ENCODE measurements around the gene LCLAT1.

LCLAT1 gene

GRCh38 chr2:30689496-30690125 lies 242.6 kb downstream of the LCLAT1 start:
- TF ChIP-seq CTCF (conservative IDR thresholded peaks at IDR 0.05): no peak
- H3K27ac ChIP-seq: no peak overlapping the region

GRCh38 chr2:30690126-30690561 lies 243.1 kb downstream of the LCLAT1 start:
- H3K27ac ChIP-seq: no peak overlapping the region
- no peak for TF ChIP-seq CTCF (conservative IDR thresholded peaks at IDR 0.05)

GRCh38 chr2:30691091-30691947 lies 244.3 kb downstream of the LCLAT1 start:
- H3K27ac ChIP-seq: no peak overlapping the region
- TF ChIP-seq CTCF (conservative IDR thresholded peaks at IDR 0.05): no peak

GRCh38 chr2:30691948-30692828 lies 245.1 kb downstream of the LCLAT1 start:
- H3K27ac ChIP-seq: no peak overlapping the region
- TF ChIP-seq CTCF (conservative IDR thresholded peaks at IDR 0.05): peak; percentile 36

- no peak overlapping the region for H3K27ac ChIP-seq
Measured at GRCh38 chr2:30692829-30693275, 245.8 kb downstream of the LCLAT1 start.

More at GRCh38 chr2:30692829-30693275, 245.8 kb downstream of the LCLAT1 start:
- no peak for TF ChIP-seq CTCF (conservative IDR thresholded peaks at IDR 0.05)
